Transverse colon (tissue), 4 donors: ENCODE measurements around the gene OR4N2. TPM values are rescaled to one million over a fixed set of nuclear protein-coding genes. Genes with fewer than 3 reads are reported as not detected.
"Not testable (repeated sequence)": the region's sequence is repeated elsewhere in the genome, so short reads cannot be mapped to it uniquely, and the experiment has no call there.

Source experiments
- DNase-seq: peaks from one replicate; pipeline ENCODE4 v3.0.0-alpha.2; 2019
- H3K27ac ChIP-seq, 4 donors: fragments of 200-600 bp; sonication (generic); 2 replicates each; pipeline ENCODE4 v1.5.1; 2016 to 2018; ENCODE audit warnings: inconsistent platforms in 4 of 4
- H3K27me3 ChIP-seq: fragments of 200-600 bp; sonication (generic); 2 replicates; pipeline ENCODE4 v1.5.1; 2017; ENCODE audit warnings: inconsistent platforms
- H3K36me3 ChIP-seq, 4 donors: fragments of 200-600 bp; sonication (generic); 2 replicates each; pipeline ENCODE4 v1.5.1; 2017 to 2019; ENCODE audit warnings: inconsistent platforms in 4 of 4
- H3K4me1 ChIP-seq, 4 donors: fragments of 200-600 bp; sonication (generic); 2 replicates each; pipeline ENCODE4 v1.5.1; 2017 to 2020; ENCODE audit warnings: inconsistent platforms in 4 of 4
- H3K4me3 ChIP-seq, 4 donors: fragments of 200-600 bp; sonication (generic); 1 replicate in 1 of 4; 2 replicates in 3 of 4; pipeline versions ENCODE4 v1.5.1 to v1.6.1; 2017 to 2019; ENCODE audit warnings: inconsistent platforms in 4 of 4
- H3K9me3 ChIP-seq, 2 donors: fragments of 200-600 bp; sonication (generic); 2 replicates each; pipeline ENCODE4 v1.5.1; 2017 to 2019; ENCODE audit warnings: inconsistent platforms in 2 of 2
- CTCF ChIP-seq, 5 experiments: fragments of 200-600 bp in 3 of 5; fragments of 450-650 bp in 2 of 5; sonication (generic) in 3 of 5; IDR thresholded peaks; 1 replicate in 2 of 5; 2 replicates in 3 of 5; pipeline ENCODE4 v1.5.1; 2016 to 2017; ENCODE audit warnings: antibody characterized with exemption in 5 of 5, inconsistent platforms in 3 of 5, mild to moderate bottlenecking in 2 of 5, moderate library complexity in 1 of 5
- EP300 ChIP-seq: sonication (generic); formaldehyde crosslinking; IDR thresholded peaks from one replicate; pipeline ENCODE4 v1.6.1; 2017; ENCODE audit warnings: antibody characterized with exemption, low read depth
- POLR2A ChIP-seq: fragments of 450-650 bp; IDR thresholded peaks from one replicate; pipeline ENCODE4 v1.6.1; 2016; ENCODE audit warnings: antibody characterized with exemption, mild to moderate bottlenecking, moderate library complexity
- POLR2AphosphoS5 ChIP-seq, 3 donors: sonication (generic); formaldehyde crosslinking; IDR thresholded peaks; one replicate each; pipeline ENCODE4 v1.6.1; 2016; ENCODE audit warnings: antibody characterized with exemption in 3 of 3
- WGBS, 2 donors: methylation state at CpG; one replicate each; pipeline ENCODE4 v1.1.5; 2018; ENCODE audit warnings: low coverage in 1 of 2; 5-methylcytosine and 5-hydroxymethylcytosine counted together
- in situ Hi-C, 4 donors: fragments of 200-750 bp; cut with MboI; loops; one replicate each; pipeline versions ENCODE4 v1.15.0 to v1.15.1; 2017; ENCODE audit warnings: low sequenced_read_pairs in 3 of 4, low pct_ligation_motif_present in 1 of 4, low pct_unique_long_range_greater_than_20kb in 1 of 4
- intact Hi-C: fragments of 100-400 bp; cut with DNase I; formaldehyde crosslinking; loops from one replicate; pipeline ENCODE4 v1.15.1; 2023; ENCODE audit warnings: low total_unique reads
- total RNA-seq, 4 donors: library from RNA; depleted of rRNA; stranded (reverse); fragments of >200 nt; gene quantifications; one replicate each; pipeline ENCODE4 v1.1.0, GENCODE V29; 2016

The OR4N2 gene
- total RNA-seq, 4 donors from 2014 or later = not detected

- no peak for TF ChIP-seq POLR2AphosphoS5 (IDR thresholded peaks at IDR 0.05)
- TF ChIP-seq POLR2A = no peak
- no peak for TF ChIP-seq EP300
- TF ChIP-seq CTCF (IDR thresholded peaks at IDR 0.05) = no peak
- in situ Hi-C loops = no loop called here
Measured at GRCh38 chr14:19838433-19838832, 34.9 kb downstream of the OR4N2 start.

DNA sequence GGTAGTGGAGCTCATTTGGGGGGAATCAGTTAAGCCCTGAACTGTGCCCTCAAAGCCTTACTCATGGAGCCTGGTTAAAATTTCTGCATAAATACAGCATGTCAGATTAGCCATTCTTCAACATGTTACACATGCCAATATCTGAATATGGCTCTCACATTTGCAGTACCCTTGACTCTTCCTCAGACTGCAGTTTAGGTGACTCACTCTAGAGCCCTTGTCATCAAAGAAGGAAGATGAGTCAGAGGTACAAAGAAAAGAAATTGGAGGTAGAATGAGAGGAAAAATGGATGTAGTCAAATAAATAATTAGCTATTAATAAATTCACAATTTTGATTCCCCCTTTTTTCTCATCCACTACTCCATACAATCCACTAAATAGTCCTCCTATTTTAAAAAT is 47.8 kb downstream of the OR4N2 start:
- in situ Hi-C loops = no loop called here
- Histone ChIP-seq H3K27me3 (no peaks in the 10 kb centered on the region), H3K36me3 (no peaks in the 10 kb centered on the region), H3K27ac (no peak overlapping the region), H3K4me3 (no peak overlapping the region), H3K4me1 (no peaks in the 10 kb centered on the region), H3K9me3 (peaks cover 0 to 10% of the 10 kb centered on the region in 2 donors)
- intact Hi-C loops = no loop called here
- no peak for DNase-seq
- no peak for TF ChIP-seq POLR2A
- no peak for TF ChIP-seq CTCF (IDR thresholded peaks at IDR 0.05)
- TF ChIP-seq POLR2AphosphoS5 (IDR thresholded peaks at IDR 0.05) = no peak
- no peak for TF ChIP-seq EP300

More at GRCh38 chr14:19838433-19838832, 34.9 kb downstream of the OR4N2 start:
- intact Hi-C loops = no loop called here
- no peak overlapping the region for H3K27ac ChIP-seq
- H3K4me1 ChIP-seq = no peaks in the 10 kb centered on the region
- no peak overlapping the region for H3K4me3 ChIP-seq
- H3K9me3 ChIP-seq = peaks cover 0 to 40% of the 10 kb centered on the region in 2 donors
- DNase-seq = no peak
- no peaks in the 10 kb centered on the region for H3K27me3 ChIP-seq
- H3K36me3 ChIP-seq = no peaks in the 10 kb centered on the region

- H3K36me3 ChIP-seq, intact Hi-C loops, DNase-seq, H3K27ac ChIP-seq, H3K4me3 ChIP-seq, H3K4me1 ChIP-seq, H3K9me3 ChIP-seq, in situ Hi-C loops, H3K27me3 ChIP-seq: not testable (repeated sequence)
- 93% methylated on average over 3 of the region's 39 CpGs; no CpG with 5 or more reads in 1 of the 2 donors for WGBS, 2 donors
Measured at GRCh38 chr14:19866061-19866669, 62.6 kb downstream of the OR4N2 start.

DNA sequence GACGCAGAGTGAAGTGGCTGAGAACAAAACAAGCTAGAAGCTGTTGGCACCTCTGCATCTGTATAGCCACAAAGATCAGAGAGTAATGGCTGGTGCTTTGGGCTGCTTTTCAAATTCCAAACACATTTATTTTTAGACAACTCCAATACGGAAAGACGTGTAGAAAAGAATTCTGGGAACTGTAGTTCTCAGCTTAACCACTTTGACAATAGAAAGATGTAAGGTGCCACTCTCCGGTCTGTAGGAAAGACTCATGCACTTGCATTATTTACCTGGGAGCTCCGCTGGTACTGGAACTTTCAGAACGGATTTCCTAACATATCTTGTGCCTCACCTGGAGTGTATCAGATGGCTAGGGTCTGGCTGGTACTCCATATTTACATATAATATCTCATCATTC is 69.6 kb downstream of the OR4N2 start:
- no peak for DNase-seq
- 44 to 48% methylated on average over 3 to 6 of the region's 6 CpGs for WGBS, 2 donors
- H3K4me1 ChIP-seq = no peaks in the 10 kb centered on the region
- no peak overlapping the region for H3K27ac ChIP-seq
- H3K27me3 ChIP-seq = no peaks in the 10 kb centered on the region
- H3K9me3 ChIP-seq = no peaks in the 10 kb centered on the region
- in situ Hi-C loops = no loop called here
- TF ChIP-seq POLR2AphosphoS5 (IDR thresholded peaks at IDR 0.05) (no peak), CTCF (IDR thresholded peaks at IDR 0.05) (no peak), EP300 (no peak), POLR2A (no peak)
- H3K4me3 ChIP-seq = no peak overlapping the region
- no peaks in the 10 kb centered on the region for H3K36me3 ChIP-seq
- intact Hi-C loops = no loop called here

DNA sequence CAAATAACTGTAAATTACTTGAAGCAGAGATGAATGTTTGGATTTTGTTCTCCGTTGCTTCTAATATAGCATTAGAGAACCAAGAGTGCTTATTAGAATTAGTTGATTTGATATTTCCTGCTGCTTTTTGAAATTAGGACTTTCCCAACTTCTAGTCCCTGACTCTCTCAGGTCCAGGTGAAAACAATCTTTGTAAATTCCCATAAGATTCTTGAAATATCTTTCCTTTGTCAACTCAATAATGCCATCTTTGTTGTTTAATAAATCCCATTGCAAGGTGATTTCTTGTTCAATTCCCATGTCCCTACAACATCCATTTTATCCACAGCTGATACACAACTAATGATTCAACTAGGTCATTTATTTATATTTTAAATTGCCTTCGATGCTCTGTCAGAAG is 71.3 kb downstream of the OR4N2 start, which contains the start of gene OR4K2:
OR4K2 (plus strand) TSS at position 301 of the 400 bp plus-strand sequence. CDS start 1,126 bp downstream, outside the sequence.
- no peaks in the 10 kb centered on the region for H3K4me1 ChIP-seq
- H3K36me3 ChIP-seq = no peaks in the 10 kb centered on the region
- H3K27ac ChIP-seq = no peak within 1 kb of the TSS
- H3K4me3 ChIP-seq = no peak within 1 kb of the TSS
- H3K9me3 ChIP-seq = no peaks in the 10 kb centered on the region
- 43 to 72% methylated on average over 2 of the region's 2 CpGs for WGBS, 2 donors
- no peaks in the 10 kb centered on the region for H3K27me3 ChIP-seq
- intact Hi-C loops = no loop called here
- no peak for TF ChIP-seq EP300
- TF ChIP-seq CTCF (IDR thresholded peaks at IDR 0.05) = no peak
- no peak for TF ChIP-seq POLR2AphosphoS5 (IDR thresholded peaks at IDR 0.05)
- TF ChIP-seq POLR2A = no peak
- DNase-seq = no peak
- in situ Hi-C loops = no loop called here
